ENCODE measurements around the gene C19orf73. TPM values are rescaled to one million over a fixed set of nuclear protein-coding genes. Genes with fewer than 3 reads are reported as not detected.

C19orf73 gene
- total and polyA plus RNA-seq, 9 of the 15 experiments (the other 6 are each of a cell fraction or from before 2014, with no cell fraction given) = 0.08 to 7.4 (median 1.4) TPM

DNA sequence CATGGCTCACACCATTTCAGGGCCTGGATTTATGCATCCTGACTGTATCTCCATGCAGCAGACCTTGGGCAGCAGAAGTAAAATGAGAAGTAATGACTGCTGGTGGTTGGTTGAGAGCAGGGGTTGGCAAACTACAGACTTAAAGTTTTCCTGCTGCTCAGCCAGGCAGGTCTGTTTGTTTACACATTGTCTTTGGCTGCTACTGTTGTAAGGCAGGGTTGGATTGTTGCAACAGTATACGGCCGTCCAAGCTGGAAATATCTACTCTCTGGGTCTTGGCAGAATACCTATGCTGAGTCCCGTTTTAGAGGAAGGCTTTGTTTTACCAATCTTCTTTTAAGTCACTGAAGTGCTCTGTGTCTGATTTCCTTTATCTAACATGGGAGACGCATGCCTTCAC is 20.1 kb downstream of the C19orf73 start (continued):
- TF ChIP-seq SMARCA4 (IDR thresholded peaks at IDR 0.05) (no peak), ZNF445 (CRISPR knock-in tag; IDR thresholded peaks at IDR 0.05; ENCODE audit: low read depth) (no peak), BCL6 (CRISPR knock-in tag; IDR thresholded peaks at IDR 0.05) (no peak), KAT7 (CRISPR knock-in tag; IDR thresholded peaks at IDR 0.05; ENCODE audit: borderline replicate concordance) (no peak), POLR2AphosphoS2 (IDR thresholded peaks at IDR 0.05; ENCODE audit: low read length) (no peak), CBX3 (IDR thresholded peaks at IDR 0.05; ENCODE audit: borderline replicate concordance in 1 of 2, low read length in 2 of 2) (no peak), SMARCE1 (IDR thresholded peaks at IDR 0.05) (no peak)
- TF ChIP-seq, protein P1, sequence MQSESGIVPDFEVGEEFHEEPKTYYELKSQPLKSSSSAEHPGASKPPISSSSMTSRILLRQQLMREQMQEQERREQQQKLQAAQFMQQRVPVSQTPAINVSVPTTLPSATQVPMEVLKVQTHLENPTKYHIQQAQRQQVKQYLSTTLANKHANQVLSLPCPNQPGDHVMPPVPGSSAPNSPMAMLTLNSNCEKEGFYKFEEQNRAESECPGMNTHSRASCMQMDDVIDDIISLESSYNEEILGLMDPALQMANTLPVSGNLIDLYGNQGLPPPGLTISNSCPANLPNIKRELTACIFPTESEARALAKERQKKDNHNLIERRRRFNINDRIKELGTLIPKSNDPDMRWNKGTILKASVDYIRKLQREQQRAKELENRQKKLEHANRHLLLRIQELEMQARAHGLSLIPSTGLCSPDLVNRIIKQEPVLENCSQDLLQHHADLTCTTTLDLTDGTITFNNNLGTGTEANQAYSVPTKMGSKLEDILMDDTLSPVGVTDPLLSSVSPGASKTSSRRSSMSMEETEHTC (IDR thresholded peaks at IDR 0.05) = no peak

DNA sequence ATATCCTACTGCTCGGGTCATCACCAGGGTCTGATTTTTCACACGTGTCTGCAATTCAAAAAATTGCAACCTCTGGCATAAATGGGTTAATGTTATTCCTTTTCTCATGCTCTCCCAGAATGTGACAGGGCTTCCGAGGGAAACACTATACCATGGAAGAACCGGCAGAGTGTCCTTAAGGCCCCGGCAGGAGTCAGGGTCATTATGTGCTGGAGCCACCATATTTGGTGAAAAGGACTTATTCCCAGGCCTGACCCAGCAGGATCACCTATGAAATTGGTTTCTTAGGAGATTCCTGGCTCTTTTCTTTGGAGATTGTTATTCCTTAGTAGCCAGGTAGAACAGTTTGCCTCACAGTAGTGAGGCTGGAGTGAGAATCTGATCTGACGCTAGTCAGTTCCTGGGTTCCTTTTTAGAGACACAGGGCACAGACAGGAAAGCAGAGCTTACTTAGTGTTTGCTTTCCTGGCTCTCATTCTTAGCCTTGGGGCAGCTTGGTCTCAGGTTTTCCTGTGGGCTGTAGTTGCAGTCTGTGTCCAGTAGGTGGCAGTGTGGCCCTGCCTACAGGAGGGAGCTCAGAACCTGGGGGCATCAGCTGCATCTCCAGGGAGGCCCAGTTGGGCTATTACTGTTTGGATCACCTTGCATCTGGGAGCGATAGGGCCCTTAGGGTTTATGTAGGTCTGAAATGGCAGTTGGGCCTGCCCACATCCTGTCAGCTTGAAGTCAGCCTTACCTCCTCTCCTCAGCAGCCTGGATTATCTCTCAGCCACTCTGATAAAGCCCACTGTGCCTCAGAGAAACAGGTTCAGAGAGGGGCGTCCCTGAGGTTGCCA is 21.3 kb downstream of the C19orf73 start:
- H3K4me2 ChIP-seq (ENCODE audit: insufficient read depth, low read length) = no peak overlapping the region
- no TSS peak for BruUV-seq (replicated peaks)
- peak; percentile 89 for ATAC-seq
- no peak overlapping the region for H2AFZ ChIP-seq (ENCODE audit: low read depth, low read length)
- H3K27ac ChIP-seq (ENCODE audit: extremely low read depth, low read depth, low read length) = peak overlapping the region; percentile 46; the same call in 1 of the 3 replicates
- in situ Hi-C loops (cut with MboI) (loop anchor here (5.0 kb wide), 1 partner anchor 95 kb away; no protein-coding TSS in a partner anchor), intact Hi-C loops (cut with micrococcal nuclease) (loop anchor here (1.0 to 2.0 kb wide), 2 partner anchors 49 to 111 kb away; no protein-coding TSS in a partner anchor)
- WGBS (ENCODE audit: insufficient coverage, low coverage, missing lambda C conversion rate) = 39% methylated on average over 8 of the region's 8 CpGs
- H3K9ac ChIP-seq (ENCODE audit: insufficient read depth in 1 of 2, low read depth in 2 of 2, low read length in 2 of 2) = no peak overlapping the region
- no peaks in the 10 kb centered on the region for H3K9me1 ChIP-seq (ENCODE audit: control insufficient read depth, insufficient read depth, low read length)
- H3K4me1 ChIP-seq (replicated peaks in 1 of 2; ENCODE audit: control insufficient read depth in 2 of 2, insufficient read depth in 2 of 2, low read length in 2 of 2) = peaks cover 0 to 11% of the 10 kb centered on the region in 2 experiments; a peak in 3 of 5 replicates
- ChIA-PET POLR2A (interaction anchor here (0.6 to 2.6 kb wide), 14 partner anchors 9 to 113 kb away, joined by 3 to 22 read pairs (median 4); partner anchors contain the start of genes LIN7B, PPFIA3 and RUVBL2), CTCF (ENCODE audit: low intra/inter-chr PET ratio) (interaction anchor here (1.0 to 2.1 kb wide), 5 partner anchors 9 to 127 kb away, joined by 4 to 27 read pairs (median 7); no protein-coding TSS in a partner anchor)
- no peak overlapping the region for H3K4me3 ChIP-seq
- H3K27me3 ChIP-seq (ENCODE audit: control insufficient read depth in 2 of 2, insufficient read depth in 2 of 2, low read length in 2 of 2) = no peaks in the 10 kb centered on the region
- peaks cover 99% of the 10 kb centered on the region for H3K36me3 ChIP-seq (ENCODE audit: control insufficient read depth, insufficient read depth, low read length)
- FAIRE-seq = peak; percentile 92
- H3K9me3 ChIP-seq (replicated peaks; ENCODE audit: control insufficient read depth, insufficient read depth, low read depth, low read length) = no peaks in the 10 kb centered on the region
- peaks cover 60% of the 10 kb centered on the region for H3K79me2 ChIP-seq (ENCODE audit: control insufficient read depth, insufficient read depth, low read length)
- peak; percentile 76 to 86 (median 78) for DNase-seq (ENCODE audit: extremely low read depth in 1 of 4, low spot score in 3 of 4)
- H4K20me1 ChIP-seq (replicated peaks; ENCODE audit: control insufficient read depth, insufficient read depth, low read length) = peaks cover 24% of the 10 kb centered on the region
- TF ChIP-seq XRCC5 (IDR thresholded peaks at IDR 0.05; ENCODE audit: low read depth, low read length) (no peak), XRCC4 (IDR thresholded peaks at IDR 0.05; ENCODE audit: extremely low read depth, insufficient read depth, insufficient read length) (no peak), ZNF134 (CRISPR knock-in tag; conservative IDR thresholded peaks at IDR 0.05) (no peak), NUFIP1 (IDR thresholded peaks at IDR 0.05; ENCODE audit: partially characterized antibody) (no peak), BRF2 (IDR thresholded peaks at IDR 0.05; ENCODE audit: borderline replicate concordance, insufficient read depth, insufficient read length) (no peak), SRF (CRISPR knock-in tag; IDR thresholded peaks at IDR 0.05) (peak in 1 of 2 experiments; percentile 48; a peak in 1 of 4 replicates)
- TF ChIP-seq, protein P2, sequence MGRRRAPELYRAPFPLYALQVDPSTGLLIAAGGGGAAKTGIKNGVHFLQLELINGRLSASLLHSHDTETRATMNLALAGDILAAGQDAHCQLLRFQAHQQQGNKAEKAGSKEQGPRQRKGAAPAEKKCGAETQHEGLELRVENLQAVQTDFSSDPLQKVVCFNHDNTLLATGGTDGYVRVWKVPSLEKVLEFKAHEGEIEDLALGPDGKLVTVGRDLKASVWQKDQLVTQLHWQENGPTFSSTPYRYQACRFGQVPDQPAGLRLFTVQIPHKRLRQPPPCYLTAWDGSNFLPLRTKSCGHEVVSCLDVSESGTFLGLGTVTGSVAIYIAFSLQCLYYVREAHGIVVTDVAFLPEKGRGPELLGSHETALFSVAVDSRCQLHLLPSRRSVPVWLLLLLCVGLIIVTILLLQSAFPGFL (CRISPR knock-in tag; IDR thresholded peaks at IDR 0.05) = no peak

Data from K562 (cell line).